Measurements from ENCODE around the gene WDR64.

WDR64 gene

GRCh38 chr1:241682921-241683320 lies 30.8 kb downstream of the WDR64 start:
- DNase-seq (ENCODE audit: insufficient read length, low spot score) (no peak), FAIRE-seq (no peak)
- no peak for TF ChIP-seq CTCF (IDR thresholded peaks at IDR 0.05; ENCODE audit: insufficient read depth, missing control alignments)

- no peak for TF ChIP-seq CTCF (IDR thresholded peaks at IDR 0.05; ENCODE audit: insufficient read depth, missing control alignments)
- DNase-seq (ENCODE audit: insufficient read length, low spot score) (no peak), FAIRE-seq (no peak)
Measured at GRCh38 chr1:241684108-241684507, 32.0 kb downstream of the WDR64 start.

- FAIRE-seq (no peak), DNase-seq (ENCODE audit: insufficient read length, low spot score) (no peak)
- no peak for TF ChIP-seq CTCF (IDR thresholded peaks at IDR 0.05; ENCODE audit: insufficient read depth, missing control alignments)
Measured at GRCh38 chr1:241688940-241689368, 36.9 kb downstream of the WDR64 start.

- no peak for TF ChIP-seq CTCF (IDR thresholded peaks at IDR 0.05; ENCODE audit: insufficient read depth, missing control alignments)
- FAIRE-seq (no peak), DNase-seq (ENCODE audit: insufficient read length, low spot score) (no peak)
Measured at GRCh38 chr1:241695246-241696171, 43.4 kb downstream of the WDR64 start.

GRCh38 chr1:241696172-241696814 lies 44.2 kb downstream of the WDR64 start:
- TF ChIP-seq CTCF (IDR thresholded peaks at IDR 0.05; ENCODE audit: insufficient read depth, missing control alignments): no peak
- FAIRE-seq (no peak), DNase-seq (ENCODE audit: insufficient read length, low spot score) (no peak)

GRCh38 chr1:241696815-241697639 lies 44.9 kb downstream of the WDR64 start:
- no peak for TF ChIP-seq CTCF (IDR thresholded peaks at IDR 0.05; ENCODE audit: insufficient read depth, missing control alignments)
- DNase-seq (ENCODE audit: insufficient read length, low spot score) (no peak), FAIRE-seq (no peak)

Measured in D721Med (cell line).